Ishikawa (cell line): ENCODE results near the gene CPT1B.
A peak's percentile ranks its signal among the peaks of the same experiment; 100 is the strongest.

ENCODE experiments used
- CEBPB ChIP-seq: IDR thresholded peaks from 2 replicates; pipeline ENCODE4 v1.6.1; 2012
- CREB1 ChIP-seq: IDR thresholded peaks from 2 replicates; pipeline ENCODE4 v1.6.1; 2012; ENCODE audit warnings: low read depth
- EGR1 ChIP-seq: IDR thresholded peaks from 2 replicates; pipeline ENCODE4 v1.6.1; 2012
- EP300 ChIP-seq: IDR thresholded peaks from 2 replicates; pipeline ENCODE4 v1.6.1; 2012; ENCODE audit warnings: borderline replicate concordance
- FOXM1 ChIP-seq: IDR thresholded peaks from 2 replicates; pipeline ENCODE4 v1.6.1; 2012; ENCODE audit warnings: low read depth, borderline replicate concordance
- NFIC ChIP-seq: IDR thresholded peaks from 2 replicates; pipeline ENCODE4 v1.6.1; 2012
- RAD21 ChIP-seq: IDR thresholded peaks from 2 replicates; pipeline ENCODE4 v1.6.1; 2012; ENCODE audit warnings: low read depth
- TAF1 ChIP-seq: IDR thresholded peaks from 2 replicates; pipeline ENCODE4 v1.6.1; 2012; ENCODE audit warnings: low read depth, mild to moderate bottlenecking
- TCF12 ChIP-seq: IDR thresholded peaks from 2 replicates; pipeline ENCODE4 v1.6.1; 2012; ENCODE audit warnings: low read depth
- TEAD4 ChIP-seq: IDR thresholded peaks from 2 replicates; pipeline ENCODE4 v1.6.1; 2012
- YY1 ChIP-seq: IDR thresholded peaks from 2 replicates; pipeline ENCODE4 v1.6.1; 2012; ENCODE audit warnings: low read depth
- ZBTB7A ChIP-seq: IDR thresholded peaks from 2 replicates; pipeline ENCODE4 v1.6.1; 2012; ENCODE audit warnings: low read depth
- TF ChIP-seq, protein P1 (sequence below): IDR thresholded peaks from 2 replicates; pipeline ENCODE4 v1.6.1; 2012
- TF ChIP-seq, protein P2 (sequence below): IDR thresholded peaks from 2 replicates; pipeline ENCODE4 v1.6.1; 2012; ENCODE audit warnings: low read depth, mild to moderate bottlenecking
- TF ChIP-seq, protein P3 (sequence below): IDR thresholded peaks from 2 replicates; pipeline ENCODE4 v1.6.1; 2012

CPT1B gene

DNA sequence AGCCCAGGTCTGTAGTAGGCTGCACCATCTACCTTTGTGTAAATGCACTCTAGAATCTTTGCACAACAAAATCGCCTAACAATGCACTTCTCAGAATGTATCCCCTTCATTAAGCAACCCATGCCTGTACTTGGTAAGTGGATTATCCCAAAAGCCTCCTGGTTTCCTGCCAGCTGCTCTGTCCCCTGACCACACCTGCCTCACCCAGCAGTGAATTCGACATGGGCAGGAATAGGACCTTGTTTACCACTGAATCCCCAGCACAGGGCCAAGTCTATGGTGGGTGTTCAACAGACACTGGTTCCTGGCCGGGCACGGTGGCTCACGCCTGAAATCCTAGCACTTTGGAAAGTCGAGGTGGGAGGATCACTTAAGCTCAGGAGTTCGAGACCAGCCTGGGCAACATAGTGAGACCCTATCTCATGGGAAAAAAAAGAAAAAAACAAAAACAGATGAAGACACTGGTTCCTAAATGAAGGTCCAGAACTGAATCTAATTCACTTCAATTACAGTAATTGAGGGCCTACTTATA lies 10.4 kb downstream of the CPT1B start:
- TF ChIP-seq TEAD4 (no peak), CEBPB (no peak), EGR1 (no peak)
- TF ChIP-seq, protein P1, sequence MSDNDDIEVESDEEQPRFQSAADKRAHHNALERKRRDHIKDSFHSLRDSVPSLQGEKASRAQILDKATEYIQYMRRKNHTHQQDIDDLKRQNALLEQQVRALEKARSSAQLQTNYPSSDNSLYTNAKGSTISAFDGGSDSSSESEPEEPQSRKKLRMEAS: no peak

DNA sequence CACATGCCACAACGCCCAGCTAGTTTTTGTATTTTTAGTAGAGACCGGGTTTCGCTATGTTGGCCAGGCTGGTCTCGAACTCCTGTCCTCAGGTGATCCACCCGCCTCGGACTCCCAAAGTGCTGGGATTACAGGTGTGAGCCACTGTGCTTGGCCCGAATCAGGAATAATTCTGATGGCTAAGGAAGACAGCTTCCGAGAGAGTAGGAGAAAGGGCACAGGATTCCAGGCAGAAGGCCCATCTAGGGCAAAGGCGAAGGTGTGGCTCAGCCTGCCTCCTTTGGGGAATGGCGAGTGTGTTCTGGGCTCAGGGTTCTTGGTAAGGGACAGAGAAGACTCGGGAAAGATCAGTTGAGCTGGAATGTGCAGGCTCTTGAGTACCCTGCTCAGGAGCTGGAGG lies 13.9 kb downstream of the CPT1B start:
- no peak for TF ChIP-seq NFIC
- TF ChIP-seq, protein P1: no peak
- no peak for TF ChIP-seq CREB1
- no peak for TF ChIP-seq YY1
- TF ChIP-seq TEAD4: no peak
- TF ChIP-seq TAF1: no peak
- TF ChIP-seq, protein P2, sequence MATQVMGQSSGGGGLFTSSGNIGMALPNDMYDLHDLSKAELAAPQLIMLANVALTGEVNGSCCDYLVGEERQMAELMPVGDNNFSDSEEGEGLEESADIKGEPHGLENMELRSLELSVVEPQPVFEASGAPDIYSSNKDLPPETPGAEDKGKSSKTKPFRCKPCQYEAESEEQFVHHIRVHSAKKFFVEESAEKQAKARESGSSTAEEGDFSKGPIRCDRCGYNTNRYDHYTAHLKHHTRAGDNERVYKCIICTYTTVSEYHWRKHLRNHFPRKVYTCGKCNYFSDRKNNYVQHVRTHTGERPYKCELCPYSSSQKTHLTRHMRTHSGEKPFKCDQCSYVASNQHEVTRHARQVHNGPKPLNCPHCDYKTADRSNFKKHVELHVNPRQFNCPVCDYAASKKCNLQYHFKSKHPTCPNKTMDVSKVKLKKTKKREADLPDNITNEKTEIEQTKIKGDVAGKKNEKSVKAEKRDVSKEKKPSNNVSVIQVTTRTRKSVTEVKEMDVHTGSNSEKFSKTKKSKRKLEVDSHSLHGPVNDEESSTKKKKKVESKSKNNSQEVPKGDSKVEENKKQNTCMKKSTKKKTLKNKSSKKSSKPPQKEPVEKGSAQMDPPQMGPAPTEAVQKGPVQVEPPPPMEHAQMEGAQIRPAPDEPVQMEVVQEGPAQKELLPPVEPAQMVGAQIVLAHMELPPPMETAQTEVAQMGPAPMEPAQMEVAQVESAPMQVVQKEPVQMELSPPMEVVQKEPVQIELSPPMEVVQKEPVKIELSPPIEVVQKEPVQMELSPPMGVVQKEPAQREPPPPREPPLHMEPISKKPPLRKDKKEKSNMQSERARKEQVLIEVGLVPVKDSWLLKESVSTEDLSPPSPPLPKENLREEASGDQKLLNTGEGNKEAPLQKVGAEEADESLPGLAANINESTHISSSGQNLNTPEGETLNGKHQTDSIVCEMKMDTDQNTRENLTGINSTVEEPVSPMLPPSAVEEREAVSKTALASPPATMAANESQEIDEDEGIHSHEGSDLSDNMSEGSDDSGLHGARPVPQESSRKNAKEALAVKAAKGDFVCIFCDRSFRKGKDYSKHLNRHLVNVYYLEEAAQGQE: no peak
- no peak for TF ChIP-seq CEBPB
- TF ChIP-seq FOXM1: no peak
- TF ChIP-seq EGR1: no peak
- TF ChIP-seq EP300: no peak
- TF ChIP-seq, protein P3, sequence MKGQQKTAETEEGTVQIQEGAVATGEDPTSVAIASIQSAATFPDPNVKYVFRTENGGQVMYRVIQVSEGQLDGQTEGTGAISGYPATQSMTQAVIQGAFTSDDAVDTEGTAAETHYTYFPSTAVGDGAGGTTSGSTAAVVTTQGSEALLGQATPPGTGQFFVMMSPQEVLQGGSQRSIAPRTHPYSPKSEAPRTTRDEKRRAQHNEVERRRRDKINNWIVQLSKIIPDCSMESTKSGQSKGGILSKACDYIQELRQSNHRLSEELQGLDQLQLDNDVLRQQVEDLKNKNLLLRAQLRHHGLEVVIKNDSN: no peak
- no peak for TF ChIP-seq TCF12
- no peak for TF ChIP-seq RAD21
- TF ChIP-seq ZBTB7A: no peak

DNA sequence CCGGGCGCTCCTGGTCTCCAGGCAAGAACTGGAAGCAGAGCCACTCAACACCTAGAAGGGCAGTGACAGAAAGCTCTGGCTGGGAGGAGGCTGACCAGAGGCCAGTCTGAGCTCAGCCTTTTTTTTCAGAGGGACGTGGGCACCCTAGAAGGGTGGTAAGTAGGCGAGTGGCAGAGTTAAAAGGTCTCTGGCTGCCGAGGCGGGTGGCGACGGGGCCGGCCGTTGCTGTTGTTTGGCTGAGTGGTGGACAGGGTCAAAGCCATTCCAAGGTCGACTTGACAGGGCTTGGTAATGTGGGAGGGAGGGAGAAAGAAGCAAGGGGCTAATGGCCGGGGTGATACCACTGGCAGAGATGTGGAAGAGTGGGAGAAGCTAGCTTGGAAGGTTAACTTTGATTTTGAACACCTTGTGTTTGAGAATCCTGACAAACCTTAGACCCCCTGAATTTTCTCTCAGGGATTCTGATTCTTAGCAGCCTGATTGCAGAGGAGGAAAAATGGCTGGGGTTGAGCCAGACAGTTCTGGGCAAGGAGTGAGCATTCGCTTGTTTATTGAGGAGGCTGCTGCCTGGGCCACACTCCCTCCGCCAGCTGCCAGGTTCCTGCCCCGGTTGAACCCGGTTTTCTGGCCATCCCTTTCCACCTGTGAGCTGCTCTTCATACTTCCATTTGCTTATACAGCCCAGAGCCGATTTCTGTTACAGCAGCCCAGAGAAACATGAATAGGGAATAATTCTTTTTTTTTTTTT lies 14.6 kb downstream of the CPT1B start:
- TF ChIP-seq, protein P1: no peak
- TF ChIP-seq EP300 (no peak), RAD21 (no peak)

DNA sequence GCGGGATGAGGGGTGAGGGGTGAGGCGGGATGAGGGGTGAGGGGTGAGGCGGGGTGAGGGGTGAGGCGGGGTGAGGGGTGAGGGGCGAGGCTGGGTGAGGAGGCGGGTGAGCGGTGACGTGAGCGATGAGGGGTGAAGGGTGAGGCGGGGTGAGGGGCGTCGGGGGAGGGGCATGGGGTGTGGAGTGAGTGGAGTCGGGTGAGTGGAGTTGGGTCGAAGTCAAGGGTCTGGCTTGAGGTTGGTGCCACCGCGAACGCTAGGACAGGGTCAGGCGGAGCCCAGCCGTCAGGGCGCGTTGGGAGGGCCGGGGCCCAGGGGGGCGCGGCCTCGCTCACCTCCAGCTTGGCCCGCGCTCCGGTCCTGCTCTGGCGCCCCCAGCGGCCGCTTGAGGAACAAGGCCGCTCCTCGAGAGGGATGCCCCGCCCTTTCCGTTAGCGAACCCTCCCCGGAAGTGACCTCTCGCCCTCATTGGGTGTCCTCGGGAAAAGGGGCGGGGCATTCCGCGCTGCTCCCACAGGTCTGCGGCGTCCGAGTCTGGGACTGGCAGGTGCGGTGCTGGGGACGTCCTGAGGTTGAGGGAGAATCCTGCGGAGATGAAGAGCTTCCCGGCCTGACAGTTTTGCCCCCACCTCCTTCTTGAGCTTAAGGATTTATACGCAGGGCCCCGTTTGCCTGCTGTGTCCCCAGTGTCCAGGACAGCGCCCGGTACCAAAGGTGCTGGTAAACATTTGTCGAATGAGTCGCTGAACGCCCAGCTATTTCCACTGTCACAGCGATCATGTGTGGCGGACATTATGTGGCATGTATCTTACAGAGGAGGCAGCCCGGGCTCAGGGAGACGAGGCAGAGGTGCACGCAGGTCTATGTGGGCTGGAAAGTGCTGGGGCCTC lies 15.5 kb downstream of the CPT1B start, which contains the start of gene SYCE3:
SYCE3 (minus strand) TSS at position 397 of the 890 bp plus-strand sequence. CDS start 6,514 bp downstream, outside the sequence.
- TF ChIP-seq YY1: 0 out of 2 replicates have a peak, but pooled peaks have one; percentile 27
- TF ChIP-seq NFIC: 0 out of 2 replicates have a peak, but pooled peaks have one; percentile 12
- peak; percentile 16; the same call in 1 of the 2 replicates for TF ChIP-seq TEAD4
- TF ChIP-seq TAF1: peak; percentile 63; the same call in 1 of the 2 replicates
- no peak for TF ChIP-seq CEBPB
- TF ChIP-seq ZBTB7A: peak; percentile 57; the same call in 1 of the 2 replicates
- TF ChIP-seq RAD21: peak; percentile 54; the same call in 1 of the 2 replicates
- TF ChIP-seq, protein P2: no peak

DNA sequence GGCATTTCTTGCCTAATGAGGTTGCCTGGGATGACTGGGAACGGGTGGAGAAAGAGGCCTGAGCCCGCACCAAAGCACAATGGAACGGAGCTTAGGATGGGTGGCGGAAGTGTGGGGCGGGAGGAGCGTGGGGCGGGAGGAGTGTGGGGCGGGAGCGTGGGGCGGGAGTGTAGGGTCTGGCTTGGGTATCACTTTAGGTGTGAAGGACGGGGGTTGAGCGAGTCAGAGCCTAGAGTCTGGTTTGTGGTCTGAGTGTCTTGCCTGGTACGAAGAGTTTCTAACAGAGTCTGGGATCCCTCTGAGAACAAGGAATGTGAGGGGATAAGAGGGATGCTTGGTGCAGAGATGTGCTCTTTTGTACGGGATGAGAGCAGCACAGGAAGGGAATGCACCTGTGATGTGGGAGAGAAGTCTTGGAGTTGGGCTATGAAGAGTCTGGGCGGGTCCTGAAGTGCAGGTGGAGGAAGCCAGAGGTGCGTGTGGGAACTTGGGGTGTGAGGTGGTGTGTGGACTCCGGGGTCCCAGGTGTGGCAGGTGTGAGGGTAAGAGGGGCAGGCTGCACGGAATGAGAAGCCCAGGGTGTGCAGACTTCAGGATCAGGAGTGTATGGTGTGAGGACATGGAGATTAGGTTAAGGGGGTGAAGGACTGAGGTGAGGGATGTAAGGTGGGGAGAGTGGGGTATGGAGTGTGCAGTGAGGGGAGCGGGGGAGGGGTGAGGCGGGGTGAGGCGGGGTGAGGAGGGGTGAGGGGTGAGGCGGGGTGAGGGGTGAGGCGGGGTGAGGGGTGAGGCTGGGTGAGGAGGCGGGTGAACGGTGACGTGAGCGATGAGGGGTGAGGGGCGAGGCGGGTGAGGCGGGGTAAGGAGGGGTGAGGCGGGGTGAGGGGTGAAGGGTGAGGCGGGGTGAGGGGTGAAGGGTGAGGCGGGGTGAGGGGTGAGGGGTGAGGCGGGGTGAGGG lies 16.5 kb downstream of the CPT1B start:
- TF ChIP-seq, protein P2: no peak
- TF ChIP-seq EGR1: no peak
- no peak for TF ChIP-seq FOXM1
- no peak for TF ChIP-seq TCF12
- no peak for TF ChIP-seq RAD21
- TF ChIP-seq, protein P3: no peak
- TF ChIP-seq CEBPB: no peak
- no peak for TF ChIP-seq NFIC
- TF ChIP-seq YY1: no peak
- TF ChIP-seq, protein P1: no peak
- TF ChIP-seq ZBTB7A: no peak
- no peak for TF ChIP-seq EP300
- no peak for TF ChIP-seq CREB1
- TF ChIP-seq TEAD4: no peak
- no peak for TF ChIP-seq TAF1
